ENCODE measurements around the gene KASH5.
"Not testable (repeated sequence)": the region's sequence is repeated elsewhere in the genome, so short reads cannot be mapped to it uniquely, and the experiment has no call there.

Gene KASH5

DNA sequence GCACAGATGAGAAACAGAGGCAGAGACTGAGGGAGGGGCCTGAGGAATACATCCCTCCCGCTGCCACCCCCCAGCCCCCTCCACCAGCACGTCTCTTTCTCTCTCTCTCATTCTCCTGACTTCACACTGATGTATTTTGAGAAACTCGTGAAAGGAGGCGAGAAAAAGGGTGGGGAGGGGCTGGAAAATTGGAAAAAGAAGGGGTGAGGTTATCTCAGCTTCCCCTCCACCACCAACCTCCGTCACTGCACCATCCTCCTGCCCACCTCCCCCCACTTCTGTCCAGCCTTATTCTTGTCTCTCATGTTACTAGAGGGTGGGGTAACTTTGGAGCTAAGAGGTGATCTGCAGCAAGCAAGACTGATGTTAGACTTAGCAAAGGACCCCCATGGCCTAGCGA, 51.8 kb downstream of the KASH5 start:
- no peak for DNase-seq

DNA sequence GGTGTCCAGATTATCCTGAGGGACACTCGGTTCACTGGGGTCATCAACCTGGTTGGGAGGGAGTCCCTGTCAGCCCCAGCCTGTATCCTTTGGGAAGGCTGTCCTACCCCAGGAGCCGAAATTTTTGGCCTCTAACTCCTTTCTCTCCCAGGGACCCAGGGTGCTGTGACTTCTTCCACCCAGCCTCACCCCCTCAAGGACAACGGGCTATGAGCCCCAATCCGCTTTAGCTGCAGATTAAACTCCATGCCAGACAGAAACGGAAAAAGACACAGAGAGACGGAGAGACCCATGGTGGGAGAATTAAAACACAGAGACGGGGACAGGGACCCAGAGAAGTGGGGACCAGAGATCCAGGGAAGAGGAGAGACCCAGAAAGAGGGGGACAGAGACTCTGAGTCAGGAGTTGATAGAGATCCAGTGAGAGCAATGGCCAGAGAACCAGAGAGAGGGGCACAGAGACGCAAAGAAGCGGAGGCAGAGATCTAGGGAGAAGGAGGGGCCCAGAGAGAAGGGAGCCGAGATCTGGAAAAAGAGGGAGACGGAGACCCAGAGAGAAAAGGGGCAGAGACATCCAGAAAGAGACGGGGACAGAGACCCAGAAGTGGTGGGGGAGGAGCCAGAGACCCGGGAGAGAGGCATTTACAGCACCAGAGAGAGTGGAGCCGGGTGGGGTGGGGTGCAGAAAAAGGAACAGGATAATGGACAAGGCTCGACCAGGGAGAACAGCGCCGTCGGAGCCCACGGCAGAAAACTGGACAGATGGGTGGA, 52.6 kb downstream of the KASH5 start:
- DNase-seq, result no peak

DNA sequence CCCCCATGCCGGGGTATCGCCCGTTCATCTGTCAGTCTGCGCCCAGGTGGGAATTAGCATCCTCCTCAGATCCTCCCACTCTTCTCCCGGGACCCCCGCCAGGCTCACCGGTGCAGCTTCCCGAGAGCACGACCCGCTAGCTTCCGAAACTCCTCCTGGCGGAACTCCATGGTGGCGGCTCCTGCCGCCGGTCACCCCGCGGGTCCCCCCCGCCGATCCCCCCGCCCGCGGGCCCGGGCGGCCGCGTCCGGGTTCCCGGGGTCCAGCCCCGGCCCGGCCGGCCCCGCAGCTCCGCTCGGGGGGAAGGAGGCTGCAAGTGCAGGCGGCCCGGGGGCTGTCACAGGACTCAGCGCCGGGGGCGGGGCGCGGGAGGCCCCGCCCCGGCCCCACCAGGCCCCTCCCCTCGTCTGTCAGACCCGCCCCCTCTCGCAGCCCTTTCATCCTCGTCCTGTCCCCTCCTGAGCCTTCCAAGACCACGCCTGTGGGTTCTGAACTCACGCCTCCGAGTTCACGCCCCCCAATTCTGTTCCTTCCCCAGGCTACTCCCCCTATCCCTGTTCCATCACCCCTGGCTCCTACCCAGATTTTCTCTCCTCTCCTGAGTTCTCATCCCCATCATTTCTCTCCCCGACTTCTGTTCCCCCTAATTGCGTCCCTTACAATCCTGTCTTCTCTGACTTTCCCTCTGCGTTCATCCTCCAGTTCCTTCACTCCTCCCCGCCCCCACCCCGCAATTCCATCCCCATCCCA, 53.3 kb downstream of the KASH5 start, which contains the start of gene SLC17A7:
SLC17A7 (minus strand) TSS at position 318 of the 750 bp plus-strand sequence; CDS start at position 170, 148 bp downstream.
- no peak for DNase-seq

DNA sequence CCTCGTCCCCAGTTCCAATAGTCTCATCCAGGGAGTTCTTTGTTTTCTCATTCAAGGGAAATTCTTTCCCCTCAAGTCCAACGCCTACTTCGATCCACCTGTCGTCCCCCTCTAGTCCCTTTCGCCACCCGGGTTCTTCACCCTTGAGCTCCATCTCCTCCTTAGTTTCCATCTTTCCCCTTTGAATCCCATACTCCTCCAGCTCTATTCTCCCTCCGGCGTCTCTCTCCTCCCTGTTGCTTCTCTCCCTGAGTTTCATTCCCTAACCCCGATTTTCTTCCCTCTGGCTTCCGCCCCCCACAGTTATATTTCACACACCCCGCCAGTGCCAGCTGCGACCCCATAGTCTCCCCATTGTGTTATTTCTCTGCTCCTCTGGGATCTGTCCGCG, 53.9 kb downstream of the KASH5 start:
- DNase-seq, result no peak

DNA sequence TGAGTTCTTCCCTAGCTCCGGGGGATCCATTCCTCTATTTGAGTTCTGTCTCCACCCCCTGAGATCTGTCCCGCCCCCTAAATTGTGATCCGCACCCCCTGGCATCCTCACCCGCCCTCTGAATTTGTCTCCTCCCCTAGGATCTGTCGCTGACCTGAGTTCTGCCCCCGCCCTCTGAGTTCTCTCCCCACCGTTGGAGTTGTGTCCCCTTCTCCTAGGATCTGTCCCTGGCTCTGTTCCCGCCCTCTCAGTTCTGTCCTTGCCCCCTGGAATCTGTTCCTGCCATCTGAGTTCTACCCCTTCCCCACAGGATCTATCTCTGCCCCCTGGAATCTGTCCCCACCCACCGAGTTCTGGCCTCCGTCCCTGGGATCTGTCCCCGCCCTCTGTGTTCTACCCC, 54.3 kb downstream of the KASH5 start:
- no peak for DNase-seq

DNA sequence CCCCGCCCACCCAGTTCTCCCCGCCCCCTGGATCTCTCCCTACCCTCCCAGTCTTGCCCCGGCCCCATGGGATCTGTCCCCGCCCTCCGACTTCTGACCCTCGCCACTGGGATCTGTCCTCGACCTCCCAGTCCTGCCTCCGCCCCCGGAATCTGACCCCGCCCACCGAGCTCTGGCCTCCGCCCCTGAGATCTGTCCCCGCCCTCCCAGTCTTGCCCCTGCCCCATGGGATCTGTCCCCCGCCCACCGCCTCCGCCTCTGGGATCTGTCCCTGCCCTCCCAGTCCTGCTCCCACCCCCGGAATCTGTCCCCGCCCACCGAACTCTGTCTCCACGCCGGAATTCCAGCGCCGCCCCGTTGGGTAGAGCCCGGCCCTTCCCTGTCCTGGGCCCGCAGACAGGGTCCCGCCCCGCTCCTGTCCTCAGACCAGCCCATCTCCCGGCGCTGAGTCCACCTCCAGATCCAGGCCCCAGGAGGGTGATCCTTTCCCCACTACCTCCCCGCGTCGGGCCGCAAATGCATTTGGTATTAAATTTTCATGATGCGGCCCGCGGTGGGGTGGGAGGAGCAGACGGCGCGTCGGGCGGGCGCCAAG, 54.8 kb downstream of the KASH5 start:
- DNase-seq, result peak; percentile 52

DNA sequence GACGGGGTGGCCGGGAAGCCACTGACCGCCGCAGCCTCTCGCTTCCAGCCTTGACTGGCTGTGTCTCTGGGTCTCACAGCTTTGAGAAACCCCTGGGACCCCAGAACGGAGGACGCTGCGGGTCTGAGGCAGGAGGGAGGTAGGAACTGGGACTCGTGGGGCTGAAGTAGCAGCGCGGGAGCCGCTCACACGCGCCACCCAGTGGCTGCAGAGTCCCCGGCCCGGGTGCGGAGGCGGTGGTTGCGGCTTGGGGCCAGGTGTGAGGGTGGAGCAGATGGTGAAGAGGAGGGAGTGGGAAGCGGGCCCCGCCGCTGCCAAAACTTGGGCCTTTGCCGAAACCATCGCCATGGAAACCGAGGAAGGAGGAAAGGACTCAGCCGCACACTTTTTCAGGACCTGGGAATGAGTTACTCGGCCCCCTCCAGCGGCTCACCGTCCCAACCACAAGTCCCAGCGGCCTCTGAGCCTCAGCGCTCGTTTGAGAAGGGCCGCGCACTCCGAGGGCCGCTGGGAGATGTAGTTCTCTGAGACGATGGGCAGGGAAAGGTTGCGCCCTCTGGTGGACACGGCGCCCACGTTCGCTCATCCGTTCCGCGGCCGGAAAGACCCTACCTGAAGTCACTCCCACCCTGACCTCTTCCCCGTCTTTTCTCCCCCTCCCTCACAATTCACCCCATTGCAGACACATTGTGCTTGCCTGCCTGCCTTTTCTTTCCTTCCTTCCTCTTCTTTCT, 55.5 kb downstream of the KASH5 start:
- DNase-seq, result peak; percentile 91

DNA sequence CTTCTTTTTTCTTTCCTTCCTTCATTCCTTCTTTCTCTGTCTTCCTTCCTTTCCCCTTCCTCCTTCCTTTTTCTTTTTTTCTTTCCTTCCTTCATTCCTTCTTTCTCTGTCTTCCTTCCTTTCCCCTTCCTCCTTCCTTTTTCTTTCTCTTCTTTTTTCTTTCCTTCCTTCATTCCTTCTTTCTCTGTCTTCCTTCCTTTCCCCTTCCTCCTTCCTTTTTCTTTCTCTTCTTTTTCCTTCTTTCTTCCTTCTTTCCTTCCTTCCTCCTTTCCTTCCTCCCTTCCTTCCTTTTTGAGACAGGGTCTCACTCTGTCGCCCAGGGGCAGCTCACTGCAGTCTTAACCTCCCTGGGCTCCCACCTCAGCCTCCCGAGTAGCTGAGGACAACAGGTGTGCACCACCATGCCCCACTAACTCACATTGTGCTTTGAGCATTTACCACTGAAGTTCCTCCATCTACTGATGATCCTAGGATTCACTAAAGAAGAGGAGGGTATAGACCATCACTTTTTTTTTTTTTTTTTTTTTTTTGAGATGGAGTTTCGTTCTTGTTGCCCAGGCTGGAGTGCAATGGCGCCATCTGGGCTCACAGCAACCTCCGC, 56.2 kb downstream of the KASH5 start:
- not testable (repeated sequence) for DNase-seq

DNA sequence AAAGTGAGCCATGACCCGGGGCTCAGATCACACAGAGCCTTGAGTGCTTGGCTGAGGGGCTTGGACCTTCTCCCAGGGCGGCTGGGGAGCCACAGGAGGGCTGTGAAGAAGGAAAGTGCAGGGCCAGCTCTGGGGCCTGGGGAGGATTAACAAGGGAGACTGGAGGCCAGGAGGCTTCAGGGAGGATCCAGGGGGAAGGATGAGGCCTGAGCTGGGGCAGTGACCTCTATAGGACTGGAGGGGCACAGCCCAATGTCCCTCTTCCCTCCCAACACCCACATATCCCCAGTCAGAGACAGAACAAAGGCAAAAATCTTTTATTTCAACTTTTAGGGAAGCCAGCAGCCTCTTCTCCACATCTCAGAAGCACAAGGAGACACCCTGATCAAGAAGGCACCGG, 57.9 kb downstream of the KASH5 start:
- no peak for DNase-seq

DNA sequence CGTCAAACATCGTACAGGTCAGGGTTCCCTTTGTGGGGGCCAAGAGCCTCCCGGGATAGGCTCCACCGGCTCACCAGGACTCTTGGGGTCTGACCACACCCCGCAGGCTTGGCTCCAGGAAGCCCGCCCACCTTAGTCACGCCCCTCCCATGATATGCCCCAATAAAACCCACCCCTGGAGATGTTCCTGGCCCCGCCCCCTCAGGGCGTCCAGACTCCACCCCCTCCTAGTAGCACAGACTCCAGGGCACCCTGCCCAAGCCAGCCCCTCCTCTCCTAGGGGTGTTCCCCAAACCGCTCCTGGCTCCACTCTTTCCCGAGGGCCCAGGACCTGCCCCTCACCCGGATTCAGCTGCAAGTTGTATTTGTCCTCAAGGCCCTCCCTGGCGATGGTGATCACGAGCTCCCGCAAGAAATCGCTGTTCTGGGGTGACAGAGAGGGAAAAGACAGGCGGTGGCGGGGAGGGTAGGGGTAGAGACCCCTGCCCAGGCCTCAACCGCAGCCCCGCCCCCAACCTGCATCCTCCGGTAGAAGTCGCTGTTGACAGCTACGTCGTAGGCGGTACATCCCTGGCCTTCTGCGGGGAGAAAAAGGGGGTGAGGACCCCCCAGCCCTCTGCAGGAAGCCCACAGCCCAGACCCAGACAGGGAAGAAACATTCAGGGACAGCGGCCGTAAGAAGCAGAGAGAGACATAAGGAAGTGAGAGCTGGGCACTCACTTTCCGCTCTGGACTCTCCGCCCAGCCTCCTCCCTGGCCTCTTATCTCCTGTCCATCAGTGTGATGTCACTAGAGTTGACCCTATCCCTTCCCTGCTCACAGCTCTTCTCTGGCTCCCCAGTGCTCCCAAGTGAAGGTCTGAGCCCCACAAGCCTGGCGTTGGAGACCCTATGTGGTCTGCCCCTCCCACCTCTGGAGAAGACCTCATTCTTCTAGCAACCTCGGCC, 59.7 kb downstream of the KASH5 start:
- no peak for DNase-seq

DNA sequence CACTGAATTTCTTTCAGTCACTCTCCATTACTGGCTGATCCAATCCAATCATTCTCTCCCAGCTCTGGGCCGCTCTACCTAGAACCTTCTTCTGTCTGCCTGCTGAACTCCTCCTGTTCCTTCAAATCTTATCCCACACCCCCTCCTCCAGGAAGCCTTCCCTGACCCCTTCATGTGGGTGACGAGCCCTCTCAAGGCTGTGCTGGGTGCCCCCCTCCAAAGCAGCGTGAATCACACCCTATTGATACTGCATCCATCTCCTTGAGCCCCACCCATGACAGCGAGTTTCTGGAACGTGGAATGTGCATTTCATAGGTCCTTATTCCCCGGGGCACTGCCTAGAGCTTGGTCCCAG, 60.4 kb downstream of the KASH5 start:
- no peak for DNase-seq

DNA sequence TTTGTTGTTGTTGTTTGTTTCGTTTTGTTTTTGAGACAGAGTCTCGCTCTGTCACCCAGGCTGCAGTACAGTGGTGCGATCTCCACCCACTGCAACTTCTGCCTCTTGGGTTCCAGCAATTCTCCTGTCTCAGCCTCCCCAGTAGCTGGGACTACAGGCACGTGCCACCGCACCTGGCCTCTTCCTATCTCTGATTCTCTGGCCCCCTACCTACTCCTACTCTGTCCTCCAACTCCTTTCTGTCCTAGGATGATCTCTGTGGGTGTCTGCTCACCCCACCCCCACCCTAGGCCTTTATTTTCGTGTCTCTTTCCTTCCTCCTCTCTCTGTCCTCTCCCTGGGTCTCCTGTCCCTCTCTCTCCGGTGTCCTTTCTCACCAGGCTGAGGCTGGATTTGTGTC, 62.4 kb downstream of the KASH5 start:
- no peak for DNase-seq

DNA sequence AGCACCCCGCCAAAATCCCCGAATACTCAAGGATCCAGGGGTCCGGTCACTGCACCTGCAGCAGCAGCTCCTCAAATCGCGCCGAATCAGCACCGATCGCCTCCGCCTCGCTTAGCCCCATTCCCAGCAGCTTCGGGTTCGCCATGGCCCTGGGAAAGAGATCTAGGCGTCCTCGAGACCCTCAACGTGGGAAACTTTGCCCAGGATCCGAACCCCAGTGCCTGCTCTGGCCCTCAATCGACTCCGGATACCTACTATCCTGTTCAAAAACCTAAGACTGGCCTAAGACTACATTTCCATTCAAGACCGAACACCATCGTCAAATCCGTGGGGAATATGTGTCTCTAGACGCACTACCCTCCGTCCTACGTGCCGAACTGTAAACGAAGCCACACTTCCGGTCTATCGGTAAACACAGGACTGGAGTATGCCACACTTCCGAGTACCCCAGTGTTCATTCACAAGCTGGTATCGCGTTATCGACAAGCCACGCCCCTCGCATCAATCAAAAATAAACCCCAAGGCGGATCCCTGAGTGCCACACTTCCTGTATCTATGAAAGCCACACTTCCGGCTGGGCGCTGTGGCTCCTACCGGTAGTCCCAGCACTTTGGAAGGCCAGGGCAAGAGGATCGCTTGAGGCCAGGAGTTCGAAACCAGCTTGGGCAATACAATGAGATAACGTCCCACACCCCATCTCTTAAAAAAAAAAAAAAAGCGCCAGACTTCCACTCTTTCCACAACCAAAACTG, 63.6 kb downstream of the KASH5 start, which contains the start of gene PIH1D1:
PIH1D1 (minus strand) TSS at position 385 of the 752 bp plus-strand sequence; CDS start at position 145, 240 bp downstream.
- peak; percentile 99 for DNase-seq

DNA sequence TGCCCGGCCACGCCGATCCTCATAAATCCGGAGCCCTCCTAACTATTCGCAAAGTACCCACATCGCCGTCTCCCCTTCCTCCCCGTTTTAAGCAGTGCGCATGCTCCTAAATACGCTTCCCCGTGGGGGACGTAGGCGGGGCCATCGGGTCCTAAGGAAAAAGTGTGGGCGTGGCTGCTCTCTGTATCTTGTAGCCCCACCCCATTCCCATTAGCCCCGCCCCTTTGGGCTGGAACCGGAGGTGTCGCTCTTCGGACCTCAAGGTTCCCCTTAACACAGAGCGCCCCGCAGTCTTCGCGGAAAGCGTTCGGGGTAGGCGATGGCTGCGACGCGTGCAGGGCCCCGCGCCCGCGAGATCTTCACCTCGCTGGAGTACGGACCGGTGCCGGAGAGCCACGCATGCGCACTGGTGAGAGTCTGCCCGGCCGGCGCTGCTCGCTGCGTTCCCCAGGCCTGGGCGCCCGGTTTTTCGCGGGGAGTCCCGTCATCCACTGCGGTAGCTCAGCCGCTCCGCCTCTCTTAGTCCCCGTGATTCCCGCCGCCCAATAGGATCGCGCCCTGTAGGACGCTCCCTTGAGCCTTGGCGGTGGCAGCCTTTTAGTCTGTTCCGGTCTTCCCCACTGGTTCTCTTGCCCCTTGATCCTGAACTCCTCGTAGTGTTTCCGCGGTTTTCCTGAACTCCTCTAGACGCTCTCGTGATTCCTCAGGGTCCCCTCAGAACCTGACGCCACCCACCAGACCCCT, 65.1 kb downstream of the KASH5 start, which contains the start of gene ALDH16A1:
ALDH16A1 (plus strand) TSS at position 213 of the 744 bp plus-strand sequence; CDS start at position 320, 107 bp downstream.
- peak; percentile 98 for DNase-seq

DNA sequence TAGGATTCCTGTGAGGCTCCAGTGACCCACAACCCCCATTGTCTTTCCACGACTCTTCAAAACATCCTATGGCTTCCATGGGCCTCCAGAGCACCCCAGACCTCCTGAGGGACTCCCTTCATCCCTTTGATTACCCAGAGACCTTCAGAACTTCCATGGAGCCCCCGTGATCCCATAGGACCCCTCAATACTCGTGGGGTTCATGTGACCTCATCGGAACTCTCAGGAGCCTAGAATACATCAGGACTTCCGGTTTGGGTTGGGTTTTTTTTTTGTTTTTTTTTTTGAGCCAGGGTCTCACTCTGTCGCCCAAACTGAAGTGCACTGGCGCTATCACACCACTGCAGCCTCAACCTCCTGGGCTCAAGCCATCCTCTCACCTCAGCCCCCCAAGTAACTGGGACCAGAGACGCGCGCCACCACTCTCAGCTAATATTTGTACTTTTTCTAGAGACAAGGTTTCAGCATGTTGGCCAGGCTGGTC, 65.8 kb downstream of the KASH5 start:
- DNase-seq, result no peak

DNA sequence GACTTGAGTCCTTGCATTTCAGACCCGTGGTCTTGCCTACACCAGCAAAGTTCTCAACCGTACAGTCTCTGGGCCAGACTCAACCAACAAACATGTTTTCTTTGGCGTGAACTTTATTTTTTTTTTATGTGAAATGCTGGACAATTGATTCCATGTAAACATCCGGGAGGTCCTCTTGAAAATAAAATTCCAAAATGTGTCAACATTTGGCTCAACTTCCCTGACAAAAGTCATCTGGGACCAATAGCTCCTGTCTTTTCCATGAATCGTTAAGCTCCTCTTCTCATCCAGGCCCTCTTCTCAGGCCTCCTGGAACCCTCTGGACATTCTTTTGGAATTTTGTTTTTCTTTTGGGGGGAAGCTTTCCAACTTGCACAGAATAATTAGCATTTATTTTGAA, 67.7 kb downstream of the KASH5 start:
- no peak for DNase-seq

DNA sequence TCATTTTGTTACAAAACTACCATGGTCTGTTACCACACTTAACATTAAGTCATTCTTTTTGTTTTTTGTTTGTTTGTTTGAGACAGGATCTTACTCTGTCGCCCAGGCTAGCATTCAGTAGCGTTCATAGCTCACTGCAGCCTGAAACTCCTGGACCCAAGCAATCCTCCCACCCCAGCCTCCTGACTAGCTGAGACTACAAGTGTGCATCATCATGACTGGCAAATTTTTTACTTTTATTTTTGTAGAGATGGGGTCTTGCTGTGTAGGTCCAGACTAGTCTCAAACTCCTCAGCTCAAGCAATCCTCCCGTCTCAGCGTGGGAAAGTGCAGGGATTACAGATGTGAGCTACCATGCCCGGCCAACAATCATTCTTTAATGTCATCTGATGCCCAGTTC, 68.3 kb downstream of the KASH5 start:
- no peak for DNase-seq

DNA sequence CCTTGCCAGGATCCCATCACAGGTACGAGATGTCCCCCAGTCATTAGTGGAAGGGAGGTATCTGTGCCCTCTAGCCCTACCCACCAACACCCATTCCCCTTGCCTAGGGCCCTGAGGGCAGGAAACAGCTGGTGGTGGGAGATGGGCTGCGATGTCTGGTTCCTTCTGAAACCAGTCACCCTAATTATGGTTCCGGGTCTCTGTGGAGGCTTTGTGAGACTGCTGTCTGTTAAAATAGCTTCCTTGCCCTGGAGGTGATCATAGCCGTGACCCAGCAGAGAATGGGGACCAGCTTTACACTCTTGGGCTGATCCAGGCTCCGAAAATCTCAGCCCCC, 70.5 kb downstream of the KASH5 start:
- no peak for DNase-seq

DNA sequence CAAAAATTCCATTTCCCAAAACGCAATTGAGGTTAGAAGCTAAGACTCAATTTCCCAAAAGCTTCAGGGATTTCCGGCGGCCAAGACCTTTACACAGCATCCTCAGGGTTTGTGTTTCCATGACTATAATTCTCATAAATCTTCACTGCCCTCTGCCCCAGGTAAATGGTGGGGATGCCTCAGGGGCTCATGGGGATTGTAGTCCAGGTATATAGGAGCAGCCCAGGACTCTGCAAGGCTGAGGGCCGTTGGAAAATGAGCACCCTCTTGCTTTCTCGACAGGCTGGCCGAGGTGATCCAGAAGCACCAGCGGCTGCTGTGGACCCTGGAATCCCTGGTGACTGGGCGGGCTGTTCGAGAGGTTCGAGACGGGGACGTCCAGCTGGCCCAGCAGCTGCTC, 71.3 kb downstream of the KASH5 start:
- DNase-seq, result no peak

DNA sequence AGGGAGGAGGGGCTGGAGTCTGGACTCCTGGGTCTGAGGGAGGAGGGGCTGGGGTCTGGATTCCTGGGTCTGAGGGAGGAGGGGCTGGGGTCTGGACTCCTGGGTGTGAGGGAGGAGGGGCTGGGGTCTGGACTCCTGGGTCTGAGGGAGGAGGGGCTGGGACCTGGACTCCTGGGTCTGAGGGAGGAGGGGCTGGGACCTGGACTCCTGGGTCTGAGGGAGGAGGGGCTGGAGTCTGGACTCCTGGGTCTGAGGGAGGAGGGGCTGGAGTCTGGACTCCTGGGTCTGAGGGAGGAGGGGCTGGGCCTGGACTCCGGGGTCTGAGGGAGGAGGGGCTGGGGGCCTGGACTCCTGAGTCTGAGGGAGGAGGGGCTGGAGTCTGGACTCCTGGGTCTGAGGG, 73.1 kb downstream of the KASH5 start:
- not testable (repeated sequence) for DNase-seq

Data from NCI-H2029 treated with DMSO at 0.1 percent for 48 hours (cell line).